Nephron progenitor cell (in vitro differentiated cells): Measurements from ENCODE around the gene NIM1K.

Source experiments
- DNase-seq: peaks from one replicate; pipeline ENCODE4 v3.0.0; 2021
- H3K27ac Mint-ChIP-seq: 2 replicates; pipeline ENCODE4 v1.8.0; 2021; ENCODE audit warnings: mild to moderate bottlenecking, moderate library complexity, mixed read lengths
- H3K27me3 Mint-ChIP-seq: 2 replicates; pipeline ENCODE4 v1.8.0; 2021; ENCODE audit warnings: mild to moderate bottlenecking, low read depth, mixed read lengths; ENCODE audit not compliant: poor library complexity
- H3K36me3 Mint-ChIP-seq: 2 replicates; pipeline ENCODE4 v1.8.0; 2021; ENCODE audit warnings: low read depth, mixed read lengths
- H3K4me1 Mint-ChIP-seq: 2 replicates; pipeline ENCODE4 v1.8.0; 2021; ENCODE audit warnings: mixed read lengths
- H3K4me3 Mint-ChIP-seq: 2 replicates; pipeline ENCODE4 v1.8.0; 2021; ENCODE audit warnings: mild to moderate bottlenecking, moderate library complexity, mixed read lengths
- H3K9me3 Mint-ChIP-seq: 2 replicates; pipeline ENCODE4 v1.8.0; 2021; ENCODE audit warnings: mild to moderate bottlenecking, moderate library complexity, mixed read lengths
- TF ChIP-seq, protein P1 (sequence below): fragments of 200-600 bp; sonication (generic); IDR thresholded peaks from 2 replicates; pipeline ENCODE4 v1.5.0; 2021; ENCODE audit warnings: antibody characterized with exemption

Gene NIM1K

GRCh38 chr5:43275391-43275790 lies 83.4 kb downstream of the NIM1K start:
- Mint-ChIP-seq H3K27me3 (peaks cover 9% of the 10 kb centered on the region), H3K36me3 (no peaks in the 10 kb centered on the region)

GRCh38 chr5:43279548-43280274 lies 87.7 kb downstream of the NIM1K start:
- DNase-seq: no peak
- Mint-ChIP-seq H3K27me3 (peaks cover 5% of the 10 kb centered on the region), H3K27ac (no peak overlapping the region), H3K4me1 (no peaks in the 10 kb centered on the region), H3K36me3 (peaks cover under 1% of the 10 kb centered on the region), H3K9me3 (no peaks in the 10 kb centered on the region), H3K4me3 (no peak overlapping the region)
- TF ChIP-seq, protein P1, sequence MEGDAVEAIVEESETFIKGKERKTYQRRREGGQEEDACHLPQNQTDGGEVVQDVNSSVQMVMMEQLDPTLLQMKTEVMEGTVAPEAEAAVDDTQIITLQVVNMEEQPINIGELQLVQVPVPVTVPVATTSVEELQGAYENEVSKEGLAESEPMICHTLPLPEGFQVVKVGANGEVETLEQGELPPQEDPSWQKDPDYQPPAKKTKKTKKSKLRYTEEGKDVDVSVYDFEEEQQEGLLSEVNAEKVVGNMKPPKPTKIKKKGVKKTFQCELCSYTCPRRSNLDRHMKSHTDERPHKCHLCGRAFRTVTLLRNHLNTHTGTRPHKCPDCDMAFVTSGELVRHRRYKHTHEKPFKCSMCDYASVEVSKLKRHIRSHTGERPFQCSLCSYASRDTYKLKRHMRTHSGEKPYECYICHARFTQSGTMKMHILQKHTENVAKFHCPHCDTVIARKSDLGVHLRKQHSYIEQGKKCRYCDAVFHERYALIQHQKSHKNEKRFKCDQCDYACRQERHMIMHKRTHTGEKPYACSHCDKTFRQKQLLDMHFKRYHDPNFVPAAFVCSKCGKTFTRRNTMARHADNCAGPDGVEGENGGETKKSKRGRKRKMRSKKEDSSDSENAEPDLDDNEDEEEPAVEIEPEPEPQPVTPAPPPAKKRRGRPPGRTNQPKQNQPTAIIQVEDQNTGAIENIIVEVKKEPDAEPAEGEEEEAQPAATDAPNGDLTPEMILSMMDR: no peak

More at GRCh38 chr5:43275391-43275790, 83.4 kb downstream of the NIM1K start:
- Mint-ChIP-seq H3K27ac (no peak overlapping the region), H3K9me3 (no peaks in the 10 kb centered on the region), H3K4me1 (no peaks in the 10 kb centered on the region), H3K4me3 (no peak overlapping the region)
- DNase-seq: no peak
- TF ChIP-seq, protein P1: no peak

GRCh38 chr5:43281840-43282658 lies 90.0 kb downstream of the NIM1K start:
- Mint-ChIP-seq H3K9me3 (no peaks in the 10 kb centered on the region), H3K4me3 (no peak overlapping the region), H3K27me3 (peaks cover 5% of the 10 kb centered on the region), H3K27ac (no peak overlapping the region), H3K4me1 (no peaks in the 10 kb centered on the region), H3K36me3 (peaks cover 20% of the 10 kb centered on the region)
- DNase-seq: no peak
- TF ChIP-seq, protein P1: no peak

GRCh38 chr5:43286623-43287022 lies 94.6 kb downstream of the NIM1K start:
- peak overlapping the region; percentile 97 for H3K27ac Mint-ChIP-seq

DNA sequence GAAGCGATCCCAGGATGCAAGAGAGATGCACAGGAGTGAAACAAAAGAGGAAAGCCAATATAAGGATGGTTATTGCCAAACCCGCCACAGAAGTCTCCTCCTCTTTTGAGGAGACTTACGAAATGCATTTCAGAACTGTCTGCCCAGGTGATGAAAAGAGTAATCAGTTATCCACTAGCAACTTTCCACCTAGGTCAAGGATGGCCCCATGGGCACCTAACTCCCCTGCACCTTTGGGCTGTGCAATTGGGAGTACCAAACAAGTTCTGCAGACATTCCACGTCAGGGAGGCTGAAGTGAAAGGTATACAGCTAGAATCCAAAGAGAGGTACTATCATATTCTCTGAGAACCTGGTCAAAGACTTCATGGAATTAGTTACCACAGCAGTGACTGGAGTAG lies 95.5 kb downstream of the NIM1K start:
- no peaks in the 10 kb centered on the region for H3K9me3 Mint-ChIP-seq
- H3K36me3 Mint-ChIP-seq: peaks cover 68% of the 10 kb centered on the region
- H3K4me3 Mint-ChIP-seq: no peak overlapping the region
- TF ChIP-seq, protein P1: no peak
- no peaks in the 10 kb centered on the region for H3K4me1 Mint-ChIP-seq
- no peak for DNase-seq
- H3K27me3 Mint-ChIP-seq: no peaks in the 10 kb centered on the region
- H3K27ac Mint-ChIP-seq: peak overlapping the region; percentile 97

More at GRCh38 chr5:43286623-43287022, 94.6 kb downstream of the NIM1K start:
- Mint-ChIP-seq H3K4me1 (no peaks in the 10 kb centered on the region), H3K9me3 (no peaks in the 10 kb centered on the region), H3K36me3 (peaks cover 63% of the 10 kb centered on the region), H3K4me3 (no peak overlapping the region), H3K27me3 (no peaks in the 10 kb centered on the region)
- DNase-seq: no peak
- TF ChIP-seq, protein P1: no peak
